OCI-LY7 (cell line): Measurements from ENCODE around the gene BTBD17.

Experiments
- EZH2phosphoT487 ChIP-seq: fragments of 200-600 bp; sonication (generic); IDR thresholded peaks from 2 replicates; pipeline ENCODE4 v1.6.1; 2018; ENCODE audit warnings: low read depth, borderline replicate concordance, mild to moderate bottlenecking, mixed run types, antibody characterized with exemption, low read length, moderate library complexity, mixed read lengths
- TF ChIP-seq, protein P1 (sequence below): fragments of 200-600 bp; sonication (generic); conservative IDR thresholded peaks from 2 replicates; pipeline ENCODE4 v1.5.1; 2014; ENCODE audit warnings: mild to moderate bottlenecking, antibody characterized with exemption, low read length, moderate library complexity, mixed read lengths

DNA sequence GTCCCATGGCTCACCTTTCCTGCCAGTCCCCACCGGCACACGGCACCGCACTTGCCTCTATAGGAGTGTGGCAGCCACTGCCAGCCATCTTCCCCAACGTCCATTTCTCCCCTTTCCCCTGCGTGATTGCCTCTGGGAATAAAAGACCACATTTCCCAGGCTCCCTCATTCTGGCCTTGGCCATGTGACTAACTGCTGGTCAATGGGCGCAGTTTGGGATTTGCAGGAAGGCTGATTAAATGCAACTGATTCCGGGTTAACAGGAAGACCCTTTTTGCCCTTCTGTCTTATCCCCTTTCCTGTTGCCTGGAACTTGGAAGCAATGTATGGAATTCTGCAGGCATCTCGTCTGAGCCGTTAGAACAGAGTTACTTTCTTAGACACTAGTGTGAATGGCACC, 3.0 kb downstream of the BTBD17 start:
- TF ChIP-seq, protein P1, sequence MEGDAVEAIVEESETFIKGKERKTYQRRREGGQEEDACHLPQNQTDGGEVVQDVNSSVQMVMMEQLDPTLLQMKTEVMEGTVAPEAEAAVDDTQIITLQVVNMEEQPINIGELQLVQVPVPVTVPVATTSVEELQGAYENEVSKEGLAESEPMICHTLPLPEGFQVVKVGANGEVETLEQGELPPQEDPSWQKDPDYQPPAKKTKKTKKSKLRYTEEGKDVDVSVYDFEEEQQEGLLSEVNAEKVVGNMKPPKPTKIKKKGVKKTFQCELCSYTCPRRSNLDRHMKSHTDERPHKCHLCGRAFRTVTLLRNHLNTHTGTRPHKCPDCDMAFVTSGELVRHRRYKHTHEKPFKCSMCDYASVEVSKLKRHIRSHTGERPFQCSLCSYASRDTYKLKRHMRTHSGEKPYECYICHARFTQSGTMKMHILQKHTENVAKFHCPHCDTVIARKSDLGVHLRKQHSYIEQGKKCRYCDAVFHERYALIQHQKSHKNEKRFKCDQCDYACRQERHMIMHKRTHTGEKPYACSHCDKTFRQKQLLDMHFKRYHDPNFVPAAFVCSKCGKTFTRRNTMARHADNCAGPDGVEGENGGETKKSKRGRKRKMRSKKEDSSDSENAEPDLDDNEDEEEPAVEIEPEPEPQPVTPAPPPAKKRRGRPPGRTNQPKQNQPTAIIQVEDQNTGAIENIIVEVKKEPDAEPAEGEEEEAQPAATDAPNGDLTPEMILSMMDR: no peak
- no peak for TF ChIP-seq EZH2phosphoT487
